ENCODE measurements around the gene PPP1R1C. TPM values are rescaled to one million over a fixed set of nuclear protein-coding genes. Genes with fewer than 3 reads are reported as not detected.

PPP1R1C gene
- total RNA-seq, 1 donor from 2014 or later = 1.7 TPM

DNA sequence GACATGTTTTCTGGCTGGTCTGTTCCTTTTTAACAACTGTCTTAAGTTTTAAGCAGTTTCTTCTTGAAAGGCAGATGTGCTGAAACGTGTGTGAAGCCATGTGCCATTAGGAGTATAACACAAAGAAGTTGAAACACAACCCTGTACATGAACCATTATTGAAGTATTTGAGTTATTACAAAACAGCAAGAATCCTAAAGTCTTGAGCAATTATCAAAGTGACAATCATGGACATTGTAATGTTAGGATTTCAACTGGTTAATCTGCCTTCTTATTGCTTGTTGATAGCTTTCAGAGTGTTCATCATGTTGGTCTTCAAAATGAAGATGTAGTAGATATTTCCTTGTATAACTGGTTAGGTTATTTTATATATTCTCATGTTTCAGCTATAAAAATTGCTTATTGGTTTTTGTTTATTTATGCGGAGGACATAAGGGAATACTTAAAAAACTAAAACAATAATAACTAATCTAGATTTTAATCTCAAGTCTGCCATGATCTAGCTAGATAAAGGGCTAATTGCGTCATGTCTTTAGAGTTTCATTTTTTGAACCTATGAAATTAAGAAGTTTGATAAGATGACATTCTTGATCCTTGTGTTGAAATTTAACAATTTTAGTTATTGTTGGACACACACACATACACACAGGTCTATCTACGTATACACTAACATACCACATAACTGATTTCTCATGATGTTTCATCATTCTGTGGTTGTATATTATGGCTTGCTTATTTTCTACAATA is 21.1 kb downstream of the PPP1R1C start:
- no peak for DNase-seq (ENCODE audit: low read depth, low spot score)
- no peaks in the 10 kb centered on the region for H3K27me3 Mint-ChIP-seq (ENCODE audit: low read depth)
- no peak overlapping the region for H3K4me3 Mint-ChIP-seq
- H3K4me1 Mint-ChIP-seq = no peaks in the 10 kb centered on the region
- H3K36me3 Mint-ChIP-seq (ENCODE audit: low read depth) = peaks cover 9% of the 10 kb centered on the region
- TF ChIP-seq, protein P1, sequence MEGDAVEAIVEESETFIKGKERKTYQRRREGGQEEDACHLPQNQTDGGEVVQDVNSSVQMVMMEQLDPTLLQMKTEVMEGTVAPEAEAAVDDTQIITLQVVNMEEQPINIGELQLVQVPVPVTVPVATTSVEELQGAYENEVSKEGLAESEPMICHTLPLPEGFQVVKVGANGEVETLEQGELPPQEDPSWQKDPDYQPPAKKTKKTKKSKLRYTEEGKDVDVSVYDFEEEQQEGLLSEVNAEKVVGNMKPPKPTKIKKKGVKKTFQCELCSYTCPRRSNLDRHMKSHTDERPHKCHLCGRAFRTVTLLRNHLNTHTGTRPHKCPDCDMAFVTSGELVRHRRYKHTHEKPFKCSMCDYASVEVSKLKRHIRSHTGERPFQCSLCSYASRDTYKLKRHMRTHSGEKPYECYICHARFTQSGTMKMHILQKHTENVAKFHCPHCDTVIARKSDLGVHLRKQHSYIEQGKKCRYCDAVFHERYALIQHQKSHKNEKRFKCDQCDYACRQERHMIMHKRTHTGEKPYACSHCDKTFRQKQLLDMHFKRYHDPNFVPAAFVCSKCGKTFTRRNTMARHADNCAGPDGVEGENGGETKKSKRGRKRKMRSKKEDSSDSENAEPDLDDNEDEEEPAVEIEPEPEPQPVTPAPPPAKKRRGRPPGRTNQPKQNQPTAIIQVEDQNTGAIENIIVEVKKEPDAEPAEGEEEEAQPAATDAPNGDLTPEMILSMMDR (conservative IDR thresholded peaks at IDR 0.05) = no peak
- H3K9me3 Mint-ChIP-seq = peaks cover 9% of the 10 kb centered on the region
- H3K27ac Mint-ChIP-seq (ENCODE audit: unreplicated experiment) = no peak overlapping the region

DNA sequence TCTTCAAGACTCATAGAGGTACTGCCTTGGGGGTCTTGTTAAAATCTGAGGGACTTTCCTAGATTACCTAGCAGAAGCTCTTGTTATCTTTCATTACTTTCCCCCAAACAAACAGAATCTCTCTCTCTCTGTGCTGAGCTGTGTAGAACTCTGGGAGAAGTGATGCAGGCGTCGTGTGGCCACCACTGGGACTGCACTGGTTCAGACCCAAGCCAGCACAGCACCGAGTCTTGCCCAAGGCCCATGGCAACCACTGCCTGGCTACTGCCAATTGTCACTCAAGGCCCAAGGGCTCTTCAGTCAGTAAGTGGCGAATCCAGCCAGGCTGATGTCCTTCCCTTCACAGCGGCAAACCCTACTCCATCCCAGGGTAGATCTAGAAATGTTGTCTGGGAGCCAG is 28.6 kb downstream of the PPP1R1C start:
- H3K4me3 Mint-ChIP-seq = no peak overlapping the region
- DNase-seq (ENCODE audit: low read depth, low spot score) = no peak

DNA sequence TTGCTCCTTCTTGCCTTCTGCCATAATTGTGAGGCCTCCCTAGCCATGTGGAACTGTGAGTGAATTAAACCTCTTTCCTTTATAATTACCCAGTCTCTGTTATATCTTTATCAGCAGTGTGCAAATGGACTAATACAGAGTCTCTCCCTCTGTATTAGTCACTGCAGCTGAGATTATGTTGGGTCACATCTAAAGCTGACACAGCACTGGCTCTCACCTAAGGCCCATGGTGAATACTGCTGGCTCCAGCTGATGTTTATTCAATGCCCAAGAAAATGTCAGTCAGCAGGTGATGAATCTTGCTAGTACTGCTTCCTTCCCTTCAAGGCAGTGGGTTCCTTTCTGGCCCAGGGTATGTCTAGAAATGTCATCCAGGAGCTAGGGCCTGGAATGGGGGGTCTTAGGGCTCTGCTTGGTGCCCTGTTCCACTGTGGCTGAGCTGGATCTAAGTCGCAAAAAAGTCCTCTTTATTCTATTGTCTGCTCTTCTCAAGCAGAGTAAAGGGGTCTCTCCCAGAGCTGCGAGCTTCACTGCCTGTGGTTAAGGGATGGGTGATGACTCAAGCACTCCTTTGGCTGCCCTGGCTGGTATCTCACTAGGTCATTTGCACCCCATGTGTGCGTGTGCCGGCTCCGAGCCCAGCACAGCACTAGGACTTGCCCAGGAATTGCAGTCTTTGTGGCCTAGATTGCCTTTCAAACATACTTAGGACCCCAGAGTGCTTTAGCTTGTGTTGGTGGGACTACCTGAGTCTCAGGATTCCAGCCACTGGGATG is 29.9 kb downstream of the PPP1R1C start:
- Mint-ChIP-seq H3K9me3 (peaks cover 18% of the 10 kb centered on the region), H3K36me3 (ENCODE audit: low read depth) (peaks cover 19% of the 10 kb centered on the region), H3K4me3 (no peak overlapping the region), H3K27me3 (ENCODE audit: low read depth) (no peaks in the 10 kb centered on the region), H3K27ac (ENCODE audit: unreplicated experiment) (no peak overlapping the region), H3K4me1 (no peaks in the 10 kb centered on the region)
- TF ChIP-seq, protein P1 (conservative IDR thresholded peaks at IDR 0.05) = no peak
- DNase-seq (ENCODE audit: low read depth, low spot score) = no peak

More for the DNA sequence above, 28.6 kb downstream of the PPP1R1C start:
- TF ChIP-seq, protein P1 (conservative IDR thresholded peaks at IDR 0.05) = no peak
- peaks cover 20% of the 10 kb centered on the region for H3K9me3 Mint-ChIP-seq
- peaks cover 21% of the 10 kb centered on the region for H3K36me3 Mint-ChIP-seq (ENCODE audit: low read depth)
- H3K4me1 Mint-ChIP-seq = no peaks in the 10 kb centered on the region
- H3K27me3 Mint-ChIP-seq (ENCODE audit: low read depth) = no peaks in the 10 kb centered on the region
- no peak overlapping the region for H3K27ac Mint-ChIP-seq (ENCODE audit: unreplicated experiment)

DNA sequence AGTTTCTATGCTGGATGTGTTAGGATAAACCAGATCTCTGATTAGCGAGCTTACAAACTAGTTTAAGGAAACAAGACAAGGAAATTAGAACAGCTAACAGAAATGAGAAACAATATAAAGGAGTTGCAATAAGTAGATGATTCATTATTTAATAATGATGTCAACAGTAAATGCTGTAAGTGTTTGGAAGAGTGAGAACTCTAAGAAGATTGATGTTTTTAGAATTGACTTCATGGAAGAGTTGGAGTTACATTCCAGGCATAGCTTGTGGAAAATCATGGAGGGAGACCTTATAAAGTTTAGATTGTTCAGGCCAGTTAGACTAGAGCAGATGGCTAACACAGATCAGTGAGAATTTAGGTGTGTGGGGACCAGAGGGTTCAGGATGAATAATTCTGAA is 32.6 kb downstream of the PPP1R1C start:
- no peaks in the 10 kb centered on the region for H3K4me1 Mint-ChIP-seq
- no peak overlapping the region for H3K4me3 Mint-ChIP-seq
- H3K27ac Mint-ChIP-seq (ENCODE audit: unreplicated experiment) = no peak overlapping the region
- no peaks in the 10 kb centered on the region for H3K27me3 Mint-ChIP-seq (ENCODE audit: low read depth)
- H3K9me3 Mint-ChIP-seq = peaks cover 17% of the 10 kb centered on the region
- H3K36me3 Mint-ChIP-seq (ENCODE audit: low read depth) = peaks cover 18% of the 10 kb centered on the region
- no peak for DNase-seq (ENCODE audit: low read depth, low spot score)
- TF ChIP-seq, protein P1 (conservative IDR thresholded peaks at IDR 0.05) = no peak

DNA sequence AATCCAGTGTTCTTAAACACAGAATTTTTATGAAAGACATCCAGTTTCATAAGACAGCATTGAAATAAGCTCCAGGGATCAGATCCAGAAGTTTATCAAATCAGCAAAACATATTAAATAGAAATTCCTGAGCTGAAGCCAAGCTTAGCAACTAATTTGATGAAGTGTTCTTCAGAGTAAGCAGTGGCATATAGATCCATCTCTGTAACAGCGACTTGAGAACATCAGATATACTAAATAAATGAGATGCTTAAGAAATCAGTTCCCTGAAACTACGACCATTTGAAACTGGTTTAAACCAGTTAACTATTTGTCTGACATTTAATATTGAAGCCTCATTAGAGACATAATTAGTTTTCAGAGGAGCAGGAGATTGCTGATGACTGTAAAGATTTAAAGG is 34.1 kb downstream of the PPP1R1C start:
- Mint-ChIP-seq H3K27me3 (ENCODE audit: low read depth) (no peaks in the 10 kb centered on the region), H3K4me3 (no peak overlapping the region), H3K27ac (ENCODE audit: unreplicated experiment) (no peak overlapping the region), H3K36me3 (ENCODE audit: low read depth) (peaks cover 9% of the 10 kb centered on the region), H3K9me3 (peaks cover 14% of the 10 kb centered on the region), H3K4me1 (no peaks in the 10 kb centered on the region)
- no peak for DNase-seq (ENCODE audit: low read depth, low spot score)
- TF ChIP-seq, protein P1 (conservative IDR thresholded peaks at IDR 0.05) = no peak
